Prostate gland (tissue), 2 donors: ENCODE results near the gene UBAP2L.

ENCODE experiments used
- POLR2A ChIP-seq: fragments of 450-650 bp; IDR thresholded peaks from one replicate; pipeline ENCODE4 v1.6.1; 2016; ENCODE audit warnings: antibody characterized with exemption, mild to moderate bottlenecking
- TF ChIP-seq, protein P1 (sequence below), 4 experiments: fragments of 200-600 bp in 2 of 4; fragments of 450-650 bp in 2 of 4; sonication (generic) in 2 of 4; IDR thresholded peaks; 1 replicate in 3 of 4; 2 replicates in 1 of 4; pipeline ENCODE4 v1.5.1; 2016 to 2019; ENCODE audit warnings: antibody characterized with exemption in 4 of 4, mild to moderate bottlenecking in 2 of 4, moderate library complexity in 2 of 4

DNA sequence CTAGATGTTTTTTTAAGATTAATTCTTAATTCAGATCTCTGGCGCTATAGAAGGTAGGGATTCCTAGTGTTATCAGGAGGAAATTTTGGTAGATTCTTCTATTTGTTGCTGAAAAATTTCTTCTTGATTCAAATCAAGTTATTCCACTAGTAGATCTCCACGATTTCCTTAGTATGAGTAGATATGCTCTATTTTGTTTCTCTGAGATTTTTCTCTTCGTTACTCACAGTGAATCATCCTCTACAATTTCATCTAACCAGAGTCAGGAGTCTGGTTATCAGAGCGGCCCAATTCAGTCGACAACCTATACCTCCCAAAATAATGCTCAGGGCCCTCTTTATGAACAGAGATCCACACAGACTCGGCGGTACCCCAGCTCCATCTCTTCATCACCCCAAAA lies 32.9 kb downstream of the UBAP2L start:
- TF ChIP-seq, protein P1, sequence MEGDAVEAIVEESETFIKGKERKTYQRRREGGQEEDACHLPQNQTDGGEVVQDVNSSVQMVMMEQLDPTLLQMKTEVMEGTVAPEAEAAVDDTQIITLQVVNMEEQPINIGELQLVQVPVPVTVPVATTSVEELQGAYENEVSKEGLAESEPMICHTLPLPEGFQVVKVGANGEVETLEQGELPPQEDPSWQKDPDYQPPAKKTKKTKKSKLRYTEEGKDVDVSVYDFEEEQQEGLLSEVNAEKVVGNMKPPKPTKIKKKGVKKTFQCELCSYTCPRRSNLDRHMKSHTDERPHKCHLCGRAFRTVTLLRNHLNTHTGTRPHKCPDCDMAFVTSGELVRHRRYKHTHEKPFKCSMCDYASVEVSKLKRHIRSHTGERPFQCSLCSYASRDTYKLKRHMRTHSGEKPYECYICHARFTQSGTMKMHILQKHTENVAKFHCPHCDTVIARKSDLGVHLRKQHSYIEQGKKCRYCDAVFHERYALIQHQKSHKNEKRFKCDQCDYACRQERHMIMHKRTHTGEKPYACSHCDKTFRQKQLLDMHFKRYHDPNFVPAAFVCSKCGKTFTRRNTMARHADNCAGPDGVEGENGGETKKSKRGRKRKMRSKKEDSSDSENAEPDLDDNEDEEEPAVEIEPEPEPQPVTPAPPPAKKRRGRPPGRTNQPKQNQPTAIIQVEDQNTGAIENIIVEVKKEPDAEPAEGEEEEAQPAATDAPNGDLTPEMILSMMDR (IDR thresholded peaks at IDR 0.05): no peak
- no peak for TF ChIP-seq POLR2A
